ENCODE data around the gene POLR2J3.
"Not testable (repeated sequence)": the region's sequence is repeated elsewhere in the genome, so short reads cannot be mapped to it uniquely, and the experiment has no call there.

The POLR2J3 gene

GRCh38 chr7:102542771-102543170 is 29.6 kb downstream of the POLR2J3 start:
- not testable (repeated sequence) for H3K27me3 ChIP-seq (ENCODE audit: control insufficient read depth, low read length); H4K20me1 ChIP-seq (ENCODE audit: control insufficient read depth, insufficient read depth, low read depth, low read length); H3K4me3 ChIP-seq (ENCODE audit: low read length); H3K9me2 ChIP-seq (replicated peaks; ENCODE audit: control insufficient read depth, low read length); H3F3A ChIP-seq (ENCODE audit: control insufficient read depth, insufficient read depth); H3K9me3 ChIP-seq (ENCODE audit: control insufficient read depth, insufficient read depth, low read length); H3K79me2 ChIP-seq (ENCODE audit: control insufficient read depth, low read length); H3K36me3 ChIP-seq (ENCODE audit: control insufficient read depth, low read length); H3K4me2 ChIP-seq (ENCODE audit: low read length); H3K4me1 ChIP-seq (ENCODE audit: control insufficient read depth, low read length); H3K27ac ChIP-seq (ENCODE audit: low read depth, low read length)

GRCh38 chr7:102542083-102542482 is 30.3 kb downstream of the POLR2J3 start:
- not testable (repeated sequence) for H3F3A ChIP-seq (ENCODE audit: control insufficient read depth, insufficient read depth); H4K20me1 ChIP-seq (ENCODE audit: control insufficient read depth, insufficient read depth, low read depth, low read length); H3K27me3 ChIP-seq (ENCODE audit: control insufficient read depth, low read length); H3K4me2 ChIP-seq (ENCODE audit: low read length); H3K4me3 ChIP-seq (ENCODE audit: low read length); H3K9me2 ChIP-seq (replicated peaks; ENCODE audit: control insufficient read depth, low read length); H3K4me1 ChIP-seq (ENCODE audit: control insufficient read depth, low read length); H3K9me3 ChIP-seq (ENCODE audit: control insufficient read depth, insufficient read depth, low read length); H3K79me2 ChIP-seq (ENCODE audit: control insufficient read depth, low read length); H3K27ac ChIP-seq (ENCODE audit: low read depth, low read length); H3K36me3 ChIP-seq (ENCODE audit: control insufficient read depth, low read length)

- H3K4me2 ChIP-seq (ENCODE audit: low read length); H3K27ac ChIP-seq (ENCODE audit: low read depth, low read length); H4K20me1 ChIP-seq (ENCODE audit: control insufficient read depth, insufficient read depth, low read depth, low read length); H3K9me3 ChIP-seq (ENCODE audit: control insufficient read depth, insufficient read depth, low read length); H3K4me1 ChIP-seq (ENCODE audit: control insufficient read depth, low read length); H3K79me2 ChIP-seq (ENCODE audit: control insufficient read depth, low read length); H3K36me3 ChIP-seq (ENCODE audit: control insufficient read depth, low read length); H3F3A ChIP-seq (ENCODE audit: control insufficient read depth, insufficient read depth); H3K4me3 ChIP-seq (ENCODE audit: low read length); H3K9me2 ChIP-seq (replicated peaks; ENCODE audit: control insufficient read depth, low read length); H3K27me3 ChIP-seq (ENCODE audit: control insufficient read depth, low read length): not testable (repeated sequence)
These were observed 31.8 kb downstream of the POLR2J3 start for GRCh38 chr7:102540604-102541003.

- not testable (repeated sequence) for H3K9me2 ChIP-seq (replicated peaks; ENCODE audit: control insufficient read depth, low read length); H3F3A ChIP-seq (ENCODE audit: control insufficient read depth, insufficient read depth); H3K79me2 ChIP-seq (ENCODE audit: control insufficient read depth, low read length); H3K9me3 ChIP-seq (ENCODE audit: control insufficient read depth, insufficient read depth, low read length); H3K27ac ChIP-seq (ENCODE audit: low read depth, low read length); H3K36me3 ChIP-seq (ENCODE audit: control insufficient read depth, low read length); H3K4me1 ChIP-seq (ENCODE audit: control insufficient read depth, low read length); H3K27me3 ChIP-seq (ENCODE audit: control insufficient read depth, low read length); H4K20me1 ChIP-seq (ENCODE audit: control insufficient read depth, insufficient read depth, low read depth, low read length); H3K4me2 ChIP-seq (ENCODE audit: low read length); H3K4me3 ChIP-seq (ENCODE audit: low read length)
These were observed 37.2 kb downstream of the POLR2J3 start for GRCh38 chr7:102535062-102535615.

GRCh38 chr7:102532127-102532526 is 40.3 kb downstream of the POLR2J3 start:
- H3K4me3 ChIP-seq (ENCODE audit: low read length); H3K79me2 ChIP-seq (ENCODE audit: control insufficient read depth, low read length); H4K20me1 ChIP-seq (ENCODE audit: control insufficient read depth, insufficient read depth, low read depth, low read length); H3K36me3 ChIP-seq (ENCODE audit: control insufficient read depth, low read length); H3K27ac ChIP-seq (ENCODE audit: low read depth, low read length); H3K9me2 ChIP-seq (replicated peaks; ENCODE audit: control insufficient read depth, low read length); H3K27me3 ChIP-seq (ENCODE audit: control insufficient read depth, low read length); H3K9me3 ChIP-seq (ENCODE audit: control insufficient read depth, insufficient read depth, low read length); H3K4me1 ChIP-seq (ENCODE audit: control insufficient read depth, low read length); H3F3A ChIP-seq (ENCODE audit: control insufficient read depth, insufficient read depth); H3K4me2 ChIP-seq (ENCODE audit: low read length): not testable (repeated sequence)

GRCh38 chr7:102531583-102531982 is 40.8 kb downstream of the POLR2J3 start:
- not testable (repeated sequence) for H3K36me3 ChIP-seq (ENCODE audit: control insufficient read depth, low read length); H4K20me1 ChIP-seq (ENCODE audit: control insufficient read depth, insufficient read depth, low read depth, low read length); H3K4me1 ChIP-seq (ENCODE audit: control insufficient read depth, low read length); H3K27me3 ChIP-seq (ENCODE audit: control insufficient read depth, low read length); H3K4me2 ChIP-seq (ENCODE audit: low read length); H3K4me3 ChIP-seq (ENCODE audit: low read length); H3K9me2 ChIP-seq (replicated peaks; ENCODE audit: control insufficient read depth, low read length); H3F3A ChIP-seq (ENCODE audit: control insufficient read depth, insufficient read depth); H3K79me2 ChIP-seq (ENCODE audit: control insufficient read depth, low read length); H3K9me3 ChIP-seq (ENCODE audit: control insufficient read depth, insufficient read depth, low read length); H3K27ac ChIP-seq (ENCODE audit: low read depth, low read length)

- not testable (repeated sequence) for H3K27me3 ChIP-seq (ENCODE audit: control insufficient read depth, low read length); H3K36me3 ChIP-seq (ENCODE audit: control insufficient read depth, low read length); H3K4me2 ChIP-seq (ENCODE audit: low read length); H3K27ac ChIP-seq (ENCODE audit: low read depth, low read length); H3K4me3 ChIP-seq (ENCODE audit: low read length); H3K9me3 ChIP-seq (ENCODE audit: control insufficient read depth, insufficient read depth, low read length); H3F3A ChIP-seq (ENCODE audit: control insufficient read depth, insufficient read depth); H3K4me1 ChIP-seq (ENCODE audit: control insufficient read depth, low read length); H3K9me2 ChIP-seq (replicated peaks; ENCODE audit: control insufficient read depth, low read length); H4K20me1 ChIP-seq (ENCODE audit: control insufficient read depth, insufficient read depth, low read depth, low read length); H3K79me2 ChIP-seq (ENCODE audit: control insufficient read depth, low read length)
These were observed 44.3 kb downstream of the POLR2J3 start for GRCh38 chr7:102527822-102528793.

- H3K27ac ChIP-seq (ENCODE audit: low read depth, low read length); H3K4me3 ChIP-seq (ENCODE audit: low read length); H3F3A ChIP-seq (ENCODE audit: control insufficient read depth, insufficient read depth); H3K27me3 ChIP-seq (ENCODE audit: control insufficient read depth, low read length); H3K4me2 ChIP-seq (ENCODE audit: low read length); H4K20me1 ChIP-seq (ENCODE audit: control insufficient read depth, insufficient read depth, low read depth, low read length); H3K9me2 ChIP-seq (replicated peaks; ENCODE audit: control insufficient read depth, low read length); H3K4me1 ChIP-seq (ENCODE audit: control insufficient read depth, low read length); H3K79me2 ChIP-seq (ENCODE audit: control insufficient read depth, low read length); H3K36me3 ChIP-seq (ENCODE audit: control insufficient read depth, low read length); H3K9me3 ChIP-seq (ENCODE audit: control insufficient read depth, insufficient read depth, low read length): not testable (repeated sequence)
These were observed 45.2 kb downstream of the POLR2J3 start for GRCh38 chr7:102527182-102527581.
